ENCODE measurements around the gene SLC35F1.
A peak's percentile ranks its signal among the peaks of the same experiment; 100 is the strongest.

Gene SLC35F1

DNA sequence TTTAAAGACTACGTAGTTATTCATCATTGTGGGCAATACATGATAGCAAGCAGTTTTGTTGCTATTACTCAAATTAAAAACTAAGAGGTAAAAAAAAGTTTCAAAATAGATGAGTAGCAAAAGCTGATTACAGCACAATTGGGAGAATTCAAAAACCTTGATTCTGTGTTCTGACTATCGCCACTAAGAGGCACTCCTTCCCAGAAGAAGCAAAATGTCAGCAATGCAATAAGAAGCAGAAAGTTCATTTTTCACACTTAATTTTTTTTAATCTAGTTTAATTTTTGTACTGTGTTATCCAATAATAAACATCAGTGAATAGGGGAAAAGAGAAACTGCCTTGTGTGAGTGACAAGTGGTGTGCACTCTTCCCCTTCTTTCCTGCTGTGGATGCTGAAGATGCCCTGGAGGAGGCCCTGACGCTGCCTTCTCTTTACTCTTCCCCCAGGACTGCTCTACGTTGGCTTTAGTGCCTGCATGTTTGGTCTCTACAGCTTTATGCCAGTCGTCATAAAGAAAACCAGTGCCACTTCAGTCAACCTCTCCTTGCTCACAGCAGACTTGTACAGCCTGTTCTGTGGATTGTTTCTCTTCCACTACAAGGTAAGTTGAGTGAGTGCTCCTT lies 377.8 kb downstream of the SLC35F1 start:
- TF ChIP-seq, protein P1, sequence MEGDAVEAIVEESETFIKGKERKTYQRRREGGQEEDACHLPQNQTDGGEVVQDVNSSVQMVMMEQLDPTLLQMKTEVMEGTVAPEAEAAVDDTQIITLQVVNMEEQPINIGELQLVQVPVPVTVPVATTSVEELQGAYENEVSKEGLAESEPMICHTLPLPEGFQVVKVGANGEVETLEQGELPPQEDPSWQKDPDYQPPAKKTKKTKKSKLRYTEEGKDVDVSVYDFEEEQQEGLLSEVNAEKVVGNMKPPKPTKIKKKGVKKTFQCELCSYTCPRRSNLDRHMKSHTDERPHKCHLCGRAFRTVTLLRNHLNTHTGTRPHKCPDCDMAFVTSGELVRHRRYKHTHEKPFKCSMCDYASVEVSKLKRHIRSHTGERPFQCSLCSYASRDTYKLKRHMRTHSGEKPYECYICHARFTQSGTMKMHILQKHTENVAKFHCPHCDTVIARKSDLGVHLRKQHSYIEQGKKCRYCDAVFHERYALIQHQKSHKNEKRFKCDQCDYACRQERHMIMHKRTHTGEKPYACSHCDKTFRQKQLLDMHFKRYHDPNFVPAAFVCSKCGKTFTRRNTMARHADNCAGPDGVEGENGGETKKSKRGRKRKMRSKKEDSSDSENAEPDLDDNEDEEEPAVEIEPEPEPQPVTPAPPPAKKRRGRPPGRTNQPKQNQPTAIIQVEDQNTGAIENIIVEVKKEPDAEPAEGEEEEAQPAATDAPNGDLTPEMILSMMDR (conservative IDR thresholded peaks at IDR 0.05; ENCODE audit: control insufficient read depth, insufficient read depth, low read depth, low read length), result peak; percentile 60
- no peak overlapping the region for H3K4me3 ChIP-seq (ENCODE audit: control insufficient read depth, low read depth, low read length)
- peak; percentile 35 for DNase-seq (ENCODE audit: low read depth)

DNA sequence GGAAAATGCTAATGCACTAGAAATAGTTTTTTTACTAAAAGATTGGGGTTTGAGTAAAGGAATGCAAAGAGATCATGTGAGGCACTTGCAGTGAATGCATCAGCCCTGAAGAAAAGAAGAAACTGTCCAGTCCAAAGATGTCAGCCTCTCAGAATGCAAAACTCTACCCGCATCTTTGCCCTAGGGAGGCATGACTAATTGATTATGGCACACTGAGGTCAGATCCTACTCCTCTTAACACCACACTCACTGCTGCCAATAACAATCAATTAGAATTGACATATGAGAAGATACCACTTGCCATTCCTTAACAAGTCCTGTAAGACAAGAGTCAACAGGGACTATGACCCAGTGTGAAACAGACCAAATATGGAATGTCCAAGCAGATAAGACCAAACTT lies 378.7 kb downstream of the SLC35F1 start:
- peak; percentile 57 for DNase-seq (ENCODE audit: low read depth)
- TF ChIP-seq, protein P1 (conservative IDR thresholded peaks at IDR 0.05; ENCODE audit: control insufficient read depth, insufficient read depth, low read depth, low read length), result no peak
- no peak overlapping the region for H3K4me3 ChIP-seq (ENCODE audit: control insufficient read depth, low read depth, low read length)

DNA sequence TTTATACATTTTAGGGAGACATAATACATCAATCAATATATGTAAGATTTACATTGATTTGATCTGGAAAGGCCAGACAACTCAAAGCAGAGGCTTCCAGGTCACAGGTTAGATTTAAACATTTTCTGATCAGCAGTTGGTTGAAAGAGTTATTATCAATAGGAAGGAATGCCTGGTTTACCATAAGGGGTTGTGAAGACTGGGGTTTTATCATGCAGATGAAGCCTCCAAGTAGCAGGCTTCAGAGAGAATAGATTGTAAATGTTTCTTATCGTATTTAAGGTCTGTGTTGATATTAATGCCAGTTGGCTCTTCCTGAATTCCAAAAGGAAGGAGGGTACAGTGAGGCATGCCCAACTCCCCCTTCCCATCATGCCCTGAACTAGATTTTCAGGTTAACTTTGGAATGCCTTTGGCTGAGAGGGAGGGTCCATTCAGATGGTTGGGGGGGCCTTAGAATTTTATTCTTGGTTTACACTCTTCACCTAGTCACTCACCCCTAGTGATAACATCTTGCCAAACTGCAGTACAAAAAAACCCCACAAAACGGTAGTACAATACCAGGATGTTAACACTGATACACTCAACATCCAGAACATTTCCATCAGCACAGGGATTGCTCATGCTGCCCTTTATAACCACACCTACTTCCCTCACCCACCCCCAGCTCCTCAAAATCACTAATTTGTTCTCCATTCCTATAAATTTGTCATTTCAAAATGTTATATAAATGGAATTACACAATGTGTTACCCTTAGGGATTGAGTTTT lies 381.5 kb downstream of the SLC35F1 start:
- H3K4me3 ChIP-seq (ENCODE audit: control insufficient read depth, low read depth, low read length), result no peak overlapping the region
- peak; percentile 54 for DNase-seq (ENCODE audit: low read depth)
- TF ChIP-seq, protein P1 (conservative IDR thresholded peaks at IDR 0.05; ENCODE audit: control insufficient read depth, insufficient read depth, low read depth, low read length), result peak; percentile 45

DNA sequence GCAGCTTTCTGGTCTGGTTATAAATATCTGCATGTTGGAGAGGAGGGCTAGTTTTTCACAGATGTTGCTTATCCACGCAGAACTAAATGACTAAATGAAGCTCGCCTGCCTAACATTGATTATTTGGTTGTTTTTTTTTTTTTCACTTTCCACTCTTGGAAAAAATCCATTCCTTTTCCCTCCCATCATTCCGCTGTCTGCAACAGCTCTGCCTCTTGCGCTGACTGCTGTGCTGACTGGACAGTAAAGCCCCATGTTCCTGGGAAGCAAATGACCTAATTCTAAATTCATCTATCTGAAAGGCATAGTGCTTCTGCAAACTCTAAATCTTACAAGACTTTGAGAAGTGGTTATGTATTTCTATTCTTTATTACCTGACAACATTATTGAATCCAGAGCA lies 385.5 kb downstream of the SLC35F1 start:
- H3K4me3 ChIP-seq (ENCODE audit: control insufficient read depth, low read depth, low read length), result no peak overlapping the region
- TF ChIP-seq, protein P1 (conservative IDR thresholded peaks at IDR 0.05; ENCODE audit: control insufficient read depth, insufficient read depth, low read depth, low read length), result no peak
- no peak for DNase-seq (ENCODE audit: low read depth)

DNA sequence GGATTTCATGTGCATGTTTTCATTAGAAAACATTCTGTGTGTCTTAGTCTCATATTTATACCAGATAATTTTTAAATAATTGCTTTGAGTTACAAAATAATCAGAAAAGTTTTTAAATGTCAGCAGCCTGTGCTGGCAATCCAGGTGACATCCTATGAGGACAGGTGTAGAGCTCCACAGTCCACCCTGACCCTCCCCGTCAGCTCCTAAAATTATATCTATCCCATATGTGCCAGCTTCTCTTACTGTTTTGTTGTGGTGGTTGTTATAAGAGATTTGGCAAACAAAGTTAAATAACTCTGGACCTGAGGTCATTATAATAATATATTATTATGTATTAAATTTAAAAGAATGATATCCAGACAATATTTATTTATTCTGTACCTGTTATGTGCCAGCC lies 387.8 kb downstream of the SLC35F1 start:
- no peak overlapping the region for H3K4me3 ChIP-seq (ENCODE audit: control insufficient read depth, low read depth, low read length)
- TF ChIP-seq, protein P1 (conservative IDR thresholded peaks at IDR 0.05; ENCODE audit: control insufficient read depth, insufficient read depth, low read depth, low read length), result no peak
- DNase-seq (ENCODE audit: low read depth), result no peak

DNA sequence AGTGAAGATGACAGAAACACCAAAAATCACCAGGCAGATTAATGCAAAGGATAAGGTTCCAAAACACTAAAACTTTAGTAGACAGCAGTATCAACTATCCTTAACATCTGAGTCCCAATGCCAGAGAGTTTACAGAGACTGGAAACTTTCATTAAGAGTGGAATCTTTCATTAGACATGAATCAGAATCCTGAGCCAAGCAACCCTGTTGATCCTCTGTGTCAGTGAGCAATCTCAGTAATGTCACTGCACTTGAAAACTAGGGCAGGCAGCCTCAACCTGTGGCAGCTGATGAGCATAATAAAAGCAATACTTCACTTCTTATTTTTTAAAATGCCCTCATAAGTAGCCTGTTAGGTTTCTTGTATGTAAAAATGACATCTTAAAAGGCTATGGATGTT lies 388.3 kb downstream of the SLC35F1 start:
- DNase-seq (ENCODE audit: low read depth), result no peak
- no peak overlapping the region for H3K4me3 ChIP-seq (ENCODE audit: control insufficient read depth, low read depth, low read length)
- TF ChIP-seq, protein P1 (conservative IDR thresholded peaks at IDR 0.05; ENCODE audit: control insufficient read depth, insufficient read depth, low read depth, low read length), result no peak

Measured in fibroblast of mammary gland (primary cell).